Measurements from ENCODE around the gene KAZALD1. TPM values are rescaled to one million over a fixed set of nuclear protein-coding genes. Genes with fewer than 3 reads are reported as not detected.

The KAZALD1 gene
- total RNA-seq, 1 donor from 2014 or later: 0.55 TPM

DNA sequence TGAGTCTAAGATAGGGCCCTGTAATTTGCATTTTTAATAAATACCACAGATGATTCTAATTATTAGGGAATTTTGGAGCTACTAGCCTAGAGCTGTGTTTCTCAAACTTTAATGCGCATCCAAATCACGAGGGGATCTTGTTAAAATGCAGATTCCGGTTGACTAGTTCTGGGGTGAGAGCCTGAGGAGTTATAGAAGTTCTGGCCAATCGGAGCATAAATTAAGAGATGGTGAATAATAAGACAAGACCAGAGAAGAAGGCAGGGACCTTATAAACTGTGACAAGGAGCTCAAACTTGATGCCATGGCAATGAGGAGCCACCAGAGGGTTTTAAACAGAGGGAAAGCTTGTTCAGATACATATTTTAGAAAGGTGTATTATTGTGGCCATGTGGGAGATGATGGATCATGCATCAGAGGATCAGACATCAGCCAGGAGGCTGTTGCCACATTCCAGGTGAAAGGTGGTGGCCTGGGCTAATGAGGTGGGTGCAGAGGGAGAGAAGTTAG lies 39.6 kb downstream of the KAZALD1 start:
- DNase-seq (ENCODE audit: low spot score): no peak
- H3K4me3 Mint-ChIP-seq (ENCODE audit: low read depth): no peak overlapping the region
- H3K27me3 Mint-ChIP-seq (ENCODE audit: low read depth): peaks cover 27% of the 10 kb centered on the region
- H3K9me3 Mint-ChIP-seq: no peaks in the 10 kb centered on the region
- intact Hi-C loops (cut with micrococcal nuclease): no loop called here
- H3K4me1 Mint-ChIP-seq (ENCODE audit: low read depth): no peaks in the 10 kb centered on the region
- no peaks in the 10 kb centered on the region for H3K36me3 Mint-ChIP-seq (ENCODE audit: low read depth)
- H3K27ac Mint-ChIP-seq: no peak overlapping the region

- H3K27me3 Mint-ChIP-seq (ENCODE audit: low read depth): peaks cover 31% of the 10 kb centered on the region
- intact Hi-C loops (cut with micrococcal nuclease): no loop called here
- H3K27ac Mint-ChIP-seq: no peak overlapping the region
- no peaks in the 10 kb centered on the region for H3K4me1 Mint-ChIP-seq (ENCODE audit: low read depth)
- no peaks in the 10 kb centered on the region for H3K36me3 Mint-ChIP-seq (ENCODE audit: low read depth)
- no peak overlapping the region for H3K4me3 Mint-ChIP-seq (ENCODE audit: low read depth)
- DNase-seq (ENCODE audit: low spot score): no peak
- no peaks in the 10 kb centered on the region for H3K9me3 Mint-ChIP-seq
Observed at GRCh38 chr10:101103430-101103829, 41.6 kb downstream of the KAZALD1 start.

DNA sequence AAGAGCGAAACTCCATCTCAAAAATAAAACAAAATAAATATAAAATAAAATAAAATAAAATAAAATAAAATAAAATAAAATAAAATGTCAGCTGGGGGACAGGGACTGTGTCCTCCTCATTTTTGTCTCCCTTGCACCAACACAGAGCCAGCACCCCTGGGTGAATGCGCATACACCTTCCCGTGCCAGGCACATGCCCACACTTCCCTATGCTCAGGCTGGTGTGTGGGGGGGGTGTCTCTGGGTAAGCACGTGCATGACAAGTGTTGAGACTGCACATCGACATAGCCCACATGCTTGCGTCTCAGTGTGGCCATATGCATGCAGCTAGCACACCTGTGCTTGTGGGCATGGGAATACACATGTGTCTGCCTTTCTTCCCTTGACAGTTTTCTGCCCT lies 44.6 kb downstream of the KAZALD1 start:
- peaks cover 26% of the 10 kb centered on the region for H3K27me3 Mint-ChIP-seq (ENCODE audit: low read depth)
- intact Hi-C loops (cut with micrococcal nuclease): no loop called here
- no peak for DNase-seq (ENCODE audit: low spot score)
- H3K27ac Mint-ChIP-seq: no peak overlapping the region
- no peak overlapping the region for H3K4me3 Mint-ChIP-seq (ENCODE audit: low read depth)
- no peaks in the 10 kb centered on the region for H3K4me1 Mint-ChIP-seq (ENCODE audit: low read depth)
- no peaks in the 10 kb centered on the region for H3K9me3 Mint-ChIP-seq
- H3K36me3 Mint-ChIP-seq (ENCODE audit: low read depth): no peaks in the 10 kb centered on the region

DNA sequence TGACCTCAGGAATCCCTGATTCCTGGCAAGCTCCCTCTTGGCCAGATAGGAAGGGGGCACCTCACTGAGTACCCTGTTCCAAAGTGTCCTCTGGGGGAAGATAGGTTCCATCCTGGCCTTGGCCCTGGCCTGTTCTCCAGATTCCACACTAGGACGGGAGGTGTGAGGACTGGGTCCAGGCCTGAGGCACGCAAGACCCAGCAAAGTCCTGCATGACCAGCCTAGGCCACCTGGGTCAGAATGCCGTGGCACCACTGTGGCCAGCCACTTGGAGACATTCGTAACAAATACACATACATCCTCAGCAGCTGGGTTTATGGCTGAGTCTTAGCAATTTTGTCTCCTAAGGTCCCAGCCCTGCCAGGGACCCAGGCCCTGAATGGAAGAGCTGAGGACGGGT lies 46.0 kb downstream of the KAZALD1 start:
- intact Hi-C loops (cut with micrococcal nuclease): no loop called here
- Mint-ChIP-seq H3K36me3 (ENCODE audit: low read depth) (no peaks in the 10 kb centered on the region), H3K4me3 (ENCODE audit: low read depth) (no peak overlapping the region), H3K27me3 (ENCODE audit: low read depth) (peaks cover 22% of the 10 kb centered on the region), H3K9me3 (no peaks in the 10 kb centered on the region), H3K4me1 (ENCODE audit: low read depth) (no peaks in the 10 kb centered on the region), H3K27ac (no peak overlapping the region)
- no peak for DNase-seq (ENCODE audit: low spot score)

- no peak overlapping the region for H3K4me3 Mint-ChIP-seq (ENCODE audit: low read depth)
- H3K9me3 Mint-ChIP-seq: no peaks in the 10 kb centered on the region
- no peak for DNase-seq (ENCODE audit: low spot score)
- intact Hi-C loops (cut with micrococcal nuclease): no loop called here
- H3K4me1 Mint-ChIP-seq (ENCODE audit: low read depth): no peaks in the 10 kb centered on the region
- no peaks in the 10 kb centered on the region for H3K36me3 Mint-ChIP-seq (ENCODE audit: low read depth)
- peaks cover 33% of the 10 kb centered on the region for H3K27me3 Mint-ChIP-seq (ENCODE audit: low read depth)
- H3K27ac Mint-ChIP-seq: no peak overlapping the region
Observed at GRCh38 chr10:101110856-101111523, 49.2 kb downstream of the KAZALD1 start.

GRCh38 chr10:101111547-101111946 lies 49.8 kb downstream of the KAZALD1 start:
- no peaks in the 10 kb centered on the region for H3K9me3 Mint-ChIP-seq
- H3K4me1 Mint-ChIP-seq (ENCODE audit: low read depth): no peaks in the 10 kb centered on the region
- intact Hi-C loops (cut with micrococcal nuclease): no loop called here
- H3K4me3 Mint-ChIP-seq (ENCODE audit: low read depth): no peak overlapping the region
- no peak overlapping the region for H3K27ac Mint-ChIP-seq
- no peaks in the 10 kb centered on the region for H3K36me3 Mint-ChIP-seq (ENCODE audit: low read depth)
- peaks cover 37% of the 10 kb centered on the region for H3K27me3 Mint-ChIP-seq (ENCODE audit: low read depth)
- no peak for DNase-seq (ENCODE audit: low spot score)

GRCh38 chr10:101112799-101113594 lies 51.2 kb downstream of the KAZALD1 start:
- Mint-ChIP-seq H3K27ac (no peak overlapping the region), H3K4me1 (ENCODE audit: low read depth) (no peaks in the 10 kb centered on the region), H3K4me3 (ENCODE audit: low read depth) (no peak overlapping the region), H3K36me3 (ENCODE audit: low read depth) (no peaks in the 10 kb centered on the region), H3K27me3 (ENCODE audit: low read depth) (peaks cover 34% of the 10 kb centered on the region), H3K9me3 (no peaks in the 10 kb centered on the region)
- intact Hi-C loops (cut with micrococcal nuclease): no loop called here
- no peak for DNase-seq (ENCODE audit: low spot score)

DNA sequence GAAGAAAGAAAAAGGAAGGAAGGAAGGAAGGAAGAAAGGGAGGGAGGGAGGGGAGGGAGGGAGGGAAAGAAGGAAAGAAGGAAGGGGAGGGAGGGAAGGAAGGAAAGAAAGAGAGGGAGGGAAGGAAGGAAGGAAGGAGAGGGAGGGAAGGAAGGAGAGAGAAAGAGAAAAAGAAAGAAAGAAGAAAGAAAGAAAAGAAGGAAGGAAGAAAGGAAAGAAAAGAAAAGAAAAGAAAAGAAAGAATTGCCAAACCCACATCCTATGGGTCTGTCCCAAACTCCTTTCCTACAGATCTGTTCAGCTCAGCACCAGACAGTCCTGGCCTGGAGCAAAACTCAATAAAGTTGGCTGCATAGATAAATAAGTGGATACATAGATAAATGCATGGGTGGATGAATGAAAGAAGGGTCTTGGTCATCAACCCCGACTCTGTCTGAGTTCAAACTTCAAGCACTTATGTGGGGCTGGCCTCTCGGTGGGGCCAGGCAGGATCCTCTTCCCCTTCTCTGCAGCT lies 52.2 kb downstream of the KAZALD1 start:
- intact Hi-C loops (cut with micrococcal nuclease): no loop called here
- Mint-ChIP-seq H3K9me3 (no peaks in the 10 kb centered on the region), H3K36me3 (ENCODE audit: low read depth) (no peaks in the 10 kb centered on the region), H3K27me3 (ENCODE audit: low read depth) (peaks cover 39% of the 10 kb centered on the region), H3K27ac (no peak overlapping the region), H3K4me3 (ENCODE audit: low read depth) (no peak overlapping the region), H3K4me1 (ENCODE audit: low read depth) (no peaks in the 10 kb centered on the region)
- DNase-seq (ENCODE audit: low spot score): no peak

- Mint-ChIP-seq H3K9me3 (no peaks in the 10 kb centered on the region), H3K4me1 (ENCODE audit: low read depth) (no peaks in the 10 kb centered on the region), H3K4me3 (ENCODE audit: low read depth) (no peak overlapping the region), H3K27me3 (ENCODE audit: low read depth) (peaks cover 44% of the 10 kb centered on the region), H3K27ac (no peak overlapping the region), H3K36me3 (ENCODE audit: low read depth) (no peaks in the 10 kb centered on the region)
- DNase-seq (ENCODE audit: low spot score): no peak
- intact Hi-C loops (cut with micrococcal nuclease): no loop called here
Observed at GRCh38 chr10:101114646-101115045, 52.9 kb downstream of the KAZALD1 start.

Other genes with a start within 250 kb of the KAZALD1 start
- 32.2 and 34.0 TPM in 2 replicates for gene SLF2, start 149.0 kb upstream of the KAZALD1 start, total RNA-seq
- 1.3 and 1.6 TPM in 2 replicates for gene SEMA4G, start 92.5 kb upstream of the KAZALD1 start, total RNA-seq
- gene MRPL43, start 74.5 kb upstream of the KAZALD1 start, total RNA-seq: 62.7 TPM in 2 replicates
- 25.9 and 27.2 TPM in 2 replicates for gene TWNK, start 74.4 kb upstream of the KAZALD1 start, total RNA-seq
- gene LZTS2, start 62.2 kb upstream of the KAZALD1 start, total RNA-seq: 19.2 and 22.2 TPM in 2 replicates
- 0.53 and 0.64 TPM in 2 replicates for gene PDZD7, start 30.9 kb upstream of the KAZALD1 start, total RNA-seq
- 41.3 and 44.3 TPM in 2 replicates for gene SFXN3, start 30.8 kb upstream of the KAZALD1 start, total RNA-seq
- gene TLX1, start 69.3 kb downstream of the KAZALD1 start, total RNA-seq: not detected in 2 replicates
- not detected in 2 replicates for gene LBX1, start 167.5 kb downstream of the KAZALD1 start, total RNA-seq